K562 (cell line): ENCODE data around the gene A1BG. TPM values are rescaled to one million over a fixed set of nuclear protein-coding genes. Genes with fewer than 3 reads are reported as not detected.
A peak's percentile ranks its signal among the peaks of the same experiment; 100 is the strongest.

Experiments
- ATAC-seq: fragments of 200-7000 bp; cut with Tn5 transposase; 3 replicates; pipeline ENCODE4 v1.9.1; 2020; ENCODE audit warnings: moderate library complexity
- BruUV-seq: library from RNA; stranded (reverse); fragments of 400-500 nt; replicated peaks from 2 replicates; lab custom pipeline; 2021; lab: Mats Ljungman, UMichigan
- CTCF ChIA-PET: fragments of 300-600 bp; formaldehyde crosslinking; extraction: SDS; loops from one replicate; lab custom pipeline; 2021; ENCODE audit warnings: low intra/inter-chr PET ratio; lab: Yijun Ruan, JAX
- POLR2A ChIA-PET: fragments of 300-600, 350-650 bp; sonication (Branson Sonifier 250); formaldehyde crosslinking; extraction: SDS; loops from one replicate; lab custom pipeline; 2021; ENCODE audit warnings: antibody characterized with exemption, inconsistent platforms; lab: Yijun Ruan, JAX
- DNase-seq, 4 experiments: peaks; one replicate each; pipeline versions ENCODE4 v3.0.0 to v3.0.0-alpha.2; 2011 to 2018; ENCODE audit warnings: low spot score in 3 of 4, mixed read lengths in 3 of 4; ENCODE audit errors: extremely low read depth in 1 of 4
- FAIRE-seq: peaks from 2 replicates; lab custom pipeline; 2011; peaks lifted over from hg19 to GRCh38; lab: Jason Lieb, UNC
- H2AFZ ChIP-seq: 2 replicates; pipeline ENCODE4 v1.6.0; 2011; ENCODE audit warnings: low read depth, low read length, control low read depth, inconsistent platforms
- H3K27ac ChIP-seq: fragments of 200-600 bp; 3 replicates; pipeline ENCODE4 v1.8.0; 2011; ENCODE audit warnings: low read depth, mild to moderate bottlenecking, control low read depth, inconsistent platforms, low read length, moderate library complexity, mixed read lengths; ENCODE audit errors: extremely low read depth
- H3K27me3 ChIP-seq, 2 experiments: fragments of 300-600 bp in 1 of 2; 2 replicates in 1 of 2; 3 replicates in 1 of 2; pipeline versions ENCODE4 v1.6.0 to v1.8.0; 2011; ENCODE audit warnings: inconsistent platforms in 2 of 2, low read length in 2 of 2, mild to moderate bottlenecking in 1 of 2, mixed read lengths in 1 of 2, moderate library complexity in 1 of 2; ENCODE audit not compliant: control insufficient read depth in 2 of 2, insufficient read depth in 2 of 2
- H3K36me3 ChIP-seq: fragments of 300-600 bp; 3 replicates; pipeline ENCODE4 v1.8.0; 2011; ENCODE audit warnings: mild to moderate bottlenecking, low read length, inconsistent platforms; ENCODE audit not compliant: control insufficient read depth, insufficient read depth
- H3K4me1 ChIP-seq, 2 experiments: fragments of 200-600 bp in 1 of 2; replicated peaks in 1 of 2; 2 replicates in 1 of 2; 3 replicates in 1 of 2; pipeline versions ENCODE4 v1.5.1 to v1.8.0; 2011; ENCODE audit warnings: inconsistent platforms in 2 of 2, low read length in 2 of 2, mild to moderate bottlenecking in 1 of 2, mixed read lengths in 1 of 2, moderate library complexity in 1 of 2; ENCODE audit not compliant: control insufficient read depth in 2 of 2, insufficient read depth in 2 of 2
- H3K4me2 ChIP-seq: 2 replicates; pipeline ENCODE4 v1.6.1; 2011; ENCODE audit warnings: low read length, control low read depth, inconsistent platforms, mixed read lengths; ENCODE audit not compliant: insufficient read depth
- H3K4me3 ChIP-seq: fragments of 200-600 bp; sonication (generic), shearing (Covaris generic); 2 replicates; pipeline ENCODE4 v1.5.1; 2016; ENCODE audit warnings: control low read depth, inconsistent platforms
- H3K79me2 ChIP-seq: fragments of 200-600 bp; 3 replicates; pipeline ENCODE4 v1.8.0; 2011; ENCODE audit warnings: low read length, inconsistent platforms; ENCODE audit not compliant: control insufficient read depth, insufficient read depth
- H3K9ac ChIP-seq, 2 experiments: 2 replicates each; pipeline versions ENCODE4 v1.6.0 to v1.6.1; 2011; ENCODE audit warnings: low read depth in 2 of 2, low read length in 2 of 2, control low read depth in 1 of 2, inconsistent platforms in 1 of 2, mild to moderate bottlenecking in 1 of 2, mixed read lengths in 1 of 2; ENCODE audit not compliant: insufficient read depth in 1 of 2
- H3K9me1 ChIP-seq: one replicate; pipeline ENCODE4 v1.6.0; 2011; ENCODE audit warnings: inconsistent platforms, mild to moderate bottlenecking, low read length, moderate library complexity; ENCODE audit not compliant: control insufficient read depth, insufficient read depth
- H3K9me3 ChIP-seq: replicated peaks from 2 replicates; pipeline ENCODE4 v1.5.1; 2011; ENCODE audit warnings: low read depth, low read length, inconsistent platforms; ENCODE audit not compliant: control insufficient read depth, insufficient read depth
- H4K20me1 ChIP-seq: replicated peaks from 2 replicates; pipeline ENCODE4 v1.6.1; 2011; ENCODE audit warnings: low read length, inconsistent platforms, mixed read lengths; ENCODE audit not compliant: control insufficient read depth, insufficient read depth
- BCOR ChIP-seq: fragments of 450-650 bp; IDR thresholded peaks from 2 replicates; pipeline ENCODE4 v1.6.1; 2016
- FOXM1 ChIP-seq, 2 experiments: fragments of 450-650 bp in 1 of 2; sonication (generic) in 1 of 2; formaldehyde crosslinking in 1 of 2; IDR thresholded peaks; 2 replicates each; pipeline versions ENCODE4 v1.6.1 to v1.9.0; 2017 to 2022; ENCODE audit warnings: low read depth in 2 of 2, mild to moderate bottlenecking in 2 of 2, missing genetic modification reagents in 1 of 2, moderate library complexity in 1 of 2
- PHF21A ChIP-seq: fragments of 450-650 bp; IDR thresholded peaks from 2 replicates; pipeline ENCODE4 v1.6.1; 2017; ENCODE audit warnings: low read depth, borderline replicate concordance
- POLR2AphosphoS5 ChIP-seq: IDR thresholded peaks from 2 replicates; pipeline ENCODE4 v1.6.1; 2011; ENCODE audit warnings: mild to moderate bottlenecking, low read depth, low read length, moderate library complexity; ENCODE audit not compliant: control insufficient read depth, insufficient read depth
- YY1 ChIP-seq, 3 experiments: IDR thresholded peaks; 2 replicates each; pipeline ENCODE4 v1.6.1; 2011; ENCODE audit warnings: low read length in 2 of 3, mild to moderate bottlenecking in 2 of 3, moderate library complexity in 2 of 3, borderline replicate concordance in 1 of 3, control low read depth in 1 of 3, low read depth in 1 of 3; ENCODE audit not compliant: insufficient read depth in 3 of 3, insufficient replicate concordance in 2 of 3, control insufficient read depth in 1 of 3, insufficient read length in 1 of 3; ENCODE audit errors: extremely low read depth in 1 of 3
- ZNF780A ChIP-seq: fragments of 250-450 bp; sonication (Bioruptor Pico); IDR thresholded peaks from 2 replicates; pipeline ENCODE4 v1.5.0; 2021; ENCODE audit warnings: mild to moderate bottlenecking
- WGBS: fragments of 100-300 bp; shearing (Covaris generic); methylation state at CpG from one replicate; pipeline ENCODE4 v1.1.6; 2016; ENCODE audit warnings: low coverage, mixed read lengths; ENCODE audit not compliant: insufficient coverage; ENCODE audit errors: missing lambda C conversion rate; 5-methylcytosine and 5-hydroxymethylcytosine counted together
- in situ Hi-C: fragments of 300-500 bp; cut with MboI; formaldehyde crosslinking; loops from 4 replicates; pipeline ENCODE4 v1.15.0; 2018; ENCODE audit warnings: inconsistent platforms, mixed read lengths
- intact Hi-C: fragments of 100-400 bp; cut with micrococcal nuclease; formaldehyde crosslinking; loops from 2 replicates; pipeline ENCODE4 v1.14.2; 2022
- polyA plus RNA-seq, 8 experiments: library from polyadenylated mRNA; depleted of rRNA in 4 of 8; stranded (reverse) in 5 of 8; unstranded in 3 of 8; fragments of >200 nt; fragmentation: Nextera tagmentation in 2 of 8; fragmentation: Illumina TruSeq in 1 of 8; extraction: Ambion mirVana in 2 of 8; extraction: Trizol in 1 of 8; gene quantifications; 2 replicates each; pipeline versions ENCODE4 v1.2.1 to v1.2.3, GENCODE V29; 2011 to 2014; ENCODE audit warnings: inconsistent platforms in 1 of 8, missing spikeins in 1 of 8
- total RNA-seq, 7 experiments: library from RNA; depleted of rRNA in 6 of 7; stranded (reverse); fragments of >200 nt in 6 of 7; fragmentation: Illumina TruSeq in 2 of 7; extraction: Trizol in 2 of 7; gene quantifications; 2 replicates each; pipeline versions ENCODE4 v1.2.1 to v1.2.3, GENCODE V29; 2011 to 2021; ENCODE audit warnings: low replicate concordance in 1 of 7
- TF ChIP-seq, protein P1 (sequence below), 2 experiments: fragments of 450-650 bp in 1 of 2; IDR thresholded peaks; 2 replicates each; pipeline ENCODE4 v1.6.1; 2011 to 2017; ENCODE audit warnings: low read depth in 2 of 2, antibody characterized with exemption in 1 of 2, borderline replicate concordance in 1 of 2, low read length in 1 of 2, mild to moderate bottlenecking in 1 of 2, mixed read lengths in 1 of 2; ENCODE audit not compliant: control insufficient read depth in 1 of 2
- TF ChIP-seq, protein P2 (sequence below): fragments of 200-400 bp; formaldehyde crosslinking; IDR thresholded peaks from 2 replicates; pipeline ENCODE4 v1.6.1; 2017; ENCODE audit warnings: mild to moderate bottlenecking, low read depth, low read length, moderate library complexity
- TF ChIP-seq, protein P3 (sequence below): fragments of 450-650 bp; formaldehyde crosslinking; IDR thresholded peaks from 2 replicates; pipeline ENCODE4 v1.4.0; 2020; ENCODE audit warnings: mild to moderate bottlenecking, moderate library complexity
- TF ChIP-seq, protein P4 (sequence below), 2 experiments: fragments of 450-650 bp; conservative IDR thresholded peaks; 2 replicates each; pipeline ENCODE4 v1.6.1; 2017; ENCODE audit warnings: mild to moderate bottlenecking in 2 of 2, moderate library complexity in 2 of 2

Gene A1BG
- total and polyA plus RNA-seq, 9 of the 15 experiments (the other 6 are each of a cell fraction or from before 2014, with no cell fraction given) = 0.10 to 19.8 (median 2.6) TPM

DNA sequence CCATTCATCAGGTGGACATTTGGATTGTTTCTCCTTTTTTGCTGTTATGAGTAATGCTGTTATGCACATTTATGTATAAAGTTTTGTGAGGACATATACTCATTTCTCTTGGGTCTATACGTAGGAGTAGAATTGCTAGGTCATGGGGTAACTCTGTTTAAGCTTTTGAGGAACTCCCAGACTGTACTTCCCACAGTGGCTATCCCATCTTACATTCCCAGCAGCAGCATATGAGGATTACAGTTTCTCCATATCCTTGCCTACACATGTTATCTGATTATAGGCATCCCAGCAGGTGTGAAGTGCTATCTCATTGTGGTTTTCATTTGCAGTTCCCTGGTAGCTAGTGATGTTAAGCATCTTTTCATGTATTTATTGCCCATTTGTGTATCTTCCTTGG is 20.6 kb downstream of the A1BG start:
- peaks cover 28% of the 10 kb centered on the region for H3K79me2 ChIP-seq
- H3K9me3 ChIP-seq = no peaks in the 10 kb centered on the region
- FAIRE-seq = peak; percentile 79
- WGBS = 6% methylated on average over 1 of the region's 1 CpG
- no TSS peak for BruUV-seq
- peak in 2 of 4 experiments; percentile 22 to 36 for DNase-seq
- no peak for ATAC-seq
- no peak overlapping the region for H3K27ac ChIP-seq
- H3K4me2 ChIP-seq = peak overlapping the region; percentile 8; the same call in 1 of the 2 replicates
- H3K27me3 ChIP-seq = no peaks in the 10 kb centered on the region
- in situ Hi-C loops (no loop called here), intact Hi-C loops (no loop called here)
- ChIA-PET CTCF (no interaction called here), POLR2A (no interaction called here)
- no peak overlapping the region for H3K4me3 ChIP-seq
- H2AFZ ChIP-seq = no peak overlapping the region
- peaks cover 2% of the 10 kb centered on the region for H3K9me1 ChIP-seq
- no peaks in the 10 kb centered on the region for H4K20me1 ChIP-seq
- H3K36me3 ChIP-seq = peaks cover 28% of the 10 kb centered on the region; the same call in 2 of the 3 replicates
- peaks cover 12 to 31% of the 10 kb centered on the region in 2 experiments; a peak in 4 of 5 replicates for H3K4me1 ChIP-seq
- H3K9ac ChIP-seq = no peak overlapping the region
- TF ChIP-seq FOXM1 (IDR thresholded peaks at IDR 0.05; ENCODE audit: low read depth) = no peak
- no peak for TF ChIP-seq FOXM1 (CRISPR knock-in tag; IDR thresholded peaks at IDR 0.05; ENCODE audit: low read depth)
- TF ChIP-seq, protein P1, sequence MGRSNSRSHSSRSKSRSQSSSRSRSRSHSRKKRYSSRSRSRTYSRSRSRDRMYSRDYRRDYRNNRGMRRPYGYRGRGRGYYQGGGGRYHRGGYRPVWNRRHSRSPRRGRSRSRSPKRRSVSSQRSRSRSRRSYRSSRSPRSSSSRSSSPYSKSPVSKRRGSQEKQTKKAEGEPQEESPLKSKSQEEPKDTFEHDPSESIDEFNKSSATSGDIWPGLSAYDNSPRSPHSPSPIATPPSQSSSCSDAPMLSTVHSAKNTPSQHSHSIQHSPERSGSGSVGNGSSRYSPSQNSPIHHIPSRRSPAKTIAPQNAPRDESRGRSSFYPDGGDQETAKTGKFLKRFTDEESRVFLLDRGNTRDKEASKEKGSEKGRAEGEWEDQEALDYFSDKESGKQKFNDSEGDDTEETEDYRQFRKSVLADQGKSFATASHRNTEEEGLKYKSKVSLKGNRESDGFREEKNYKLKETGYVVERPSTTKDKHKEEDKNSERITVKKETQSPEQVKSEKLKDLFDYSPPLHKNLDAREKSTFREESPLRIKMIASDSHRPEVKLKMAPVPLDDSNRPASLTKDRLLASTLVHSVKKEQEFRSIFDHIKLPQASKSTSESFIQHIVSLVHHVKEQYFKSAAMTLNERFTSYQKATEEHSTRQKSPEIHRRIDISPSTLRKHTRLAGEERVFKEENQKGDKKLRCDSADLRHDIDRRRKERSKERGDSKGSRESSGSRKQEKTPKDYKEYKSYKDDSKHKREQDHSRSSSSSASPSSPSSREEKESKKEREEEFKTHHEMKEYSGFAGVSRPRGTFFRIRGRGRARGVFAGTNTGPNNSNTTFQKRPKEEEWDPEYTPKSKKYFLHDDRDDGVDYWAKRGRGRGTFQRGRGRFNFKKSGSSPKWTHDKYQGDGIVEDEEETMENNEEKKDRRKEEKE (IDR thresholded peaks at IDR 0.05; ENCODE audit: borderline replicate concordance in 1 of 2, control insufficient read depth in 1 of 2, low read depth in 2 of 2, low read length in 1 of 2) = no peak
- no peak for TF ChIP-seq BCOR
- no peak for TF ChIP-seq ZNF780A
- TF ChIP-seq, protein P2, sequence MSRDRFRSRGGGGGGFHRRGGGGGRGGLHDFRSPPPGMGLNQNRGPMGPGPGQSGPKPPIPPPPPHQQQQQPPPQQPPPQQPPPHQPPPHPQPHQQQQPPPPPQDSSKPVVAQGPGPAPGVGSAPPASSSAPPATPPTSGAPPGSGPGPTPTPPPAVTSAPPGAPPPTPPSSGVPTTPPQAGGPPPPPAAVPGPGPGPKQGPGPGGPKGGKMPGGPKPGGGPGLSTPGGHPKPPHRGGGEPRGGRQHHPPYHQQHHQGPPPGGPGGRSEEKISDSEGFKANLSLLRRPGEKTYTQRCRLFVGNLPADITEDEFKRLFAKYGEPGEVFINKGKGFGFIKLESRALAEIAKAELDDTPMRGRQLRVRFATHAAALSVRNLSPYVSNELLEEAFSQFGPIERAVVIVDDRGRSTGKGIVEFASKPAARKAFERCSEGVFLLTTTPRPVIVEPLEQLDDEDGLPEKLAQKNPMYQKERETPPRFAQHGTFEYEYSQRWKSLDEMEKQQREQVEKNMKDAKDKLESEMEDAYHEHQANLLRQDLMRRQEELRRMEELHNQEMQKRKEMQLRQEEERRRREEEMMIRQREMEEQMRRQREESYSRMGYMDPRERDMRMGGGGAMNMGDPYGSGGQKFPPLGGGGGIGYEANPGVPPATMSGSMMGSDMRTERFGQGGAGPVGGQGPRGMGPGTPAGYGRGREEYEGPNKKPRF = no peak
- TF ChIP-seq YY1 (IDR thresholded peaks at IDR 0.05; ENCODE audit: borderline replicate concordance in 1 of 3, control insufficient read depth in 1 of 3, extremely low read depth in 1 of 3, insufficient read depth in 3 of 3, insufficient read length in 1 of 3, insufficient replicate concordance in 2 of 3, low read depth in 1 of 3, low read length in 2 of 3) = no peak
- no peak for TF ChIP-seq PHF21A
- TF ChIP-seq, protein P3, sequence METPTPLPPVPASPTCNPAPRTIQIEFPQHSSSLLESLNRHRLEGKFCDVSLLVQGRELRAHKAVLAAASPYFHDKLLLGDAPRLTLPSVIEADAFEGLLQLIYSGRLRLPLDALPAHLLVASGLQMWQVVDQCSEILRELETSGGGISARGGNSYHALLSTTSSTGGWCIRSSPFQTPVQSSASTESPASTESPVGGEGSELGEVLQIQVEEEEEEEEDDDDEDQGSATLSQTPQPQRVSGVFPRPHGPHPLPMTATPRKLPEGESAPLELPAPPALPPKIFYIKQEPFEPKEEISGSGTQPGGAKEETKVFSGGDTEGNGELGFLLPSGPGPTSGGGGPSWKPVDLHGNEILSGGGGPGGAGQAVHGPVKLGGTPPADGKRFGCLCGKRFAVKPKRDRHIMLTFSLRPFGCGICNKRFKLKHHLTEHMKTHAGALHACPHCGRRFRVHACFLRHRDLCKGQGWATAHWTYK = no peak
- no peak for TF ChIP-seq POLR2AphosphoS5
- TF ChIP-seq, protein P4, sequence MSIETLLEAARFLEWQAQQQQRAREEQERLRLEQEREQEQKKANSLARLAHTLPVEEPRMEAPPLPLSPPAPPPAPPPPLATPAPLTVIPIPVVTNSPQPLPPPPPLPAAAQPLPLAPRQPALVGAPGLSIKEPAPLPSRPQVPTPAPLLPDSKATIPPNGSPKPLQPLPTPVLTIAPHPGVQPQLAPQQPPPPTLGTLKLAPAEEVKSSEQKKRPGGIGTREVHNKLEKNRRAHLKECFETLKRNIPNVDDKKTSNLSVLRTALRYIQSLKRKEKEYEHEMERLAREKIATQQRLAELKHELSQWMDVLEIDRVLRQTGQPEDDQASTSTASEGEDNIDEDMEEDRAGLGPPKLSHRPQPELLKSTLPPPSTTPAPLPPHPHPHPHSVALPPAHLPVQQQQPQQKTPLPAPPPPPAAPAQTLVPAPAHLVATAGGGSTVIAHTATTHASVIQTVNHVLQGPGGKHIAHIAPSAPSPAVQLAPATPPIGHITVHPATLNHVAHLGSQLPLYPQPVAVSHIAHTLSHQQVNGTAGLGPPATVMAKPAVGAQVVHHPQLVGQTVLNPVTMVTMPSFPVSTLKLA (conservative IDR thresholded peaks at IDR 0.05) = no peak
